Activated CD8-positive, alpha-beta memory T cell treated with anti-CD3 and anti-CD28 coated beads for 1 hour (primary cell): ENCODE data around the gene HPCAL1.
A peak's percentile ranks its signal among the peaks of the same experiment; 100 is the strongest.

Experiments used
- DNase-seq, 2 donors: peaks; one replicate each; pipeline ENCODE4 v3.0.0-alpha.2; 2020; ENCODE audit warnings: low read depth in 1 of 2; ENCODE audit errors: extremely low read depth in 1 of 2

HPCAL1 gene

DNA sequence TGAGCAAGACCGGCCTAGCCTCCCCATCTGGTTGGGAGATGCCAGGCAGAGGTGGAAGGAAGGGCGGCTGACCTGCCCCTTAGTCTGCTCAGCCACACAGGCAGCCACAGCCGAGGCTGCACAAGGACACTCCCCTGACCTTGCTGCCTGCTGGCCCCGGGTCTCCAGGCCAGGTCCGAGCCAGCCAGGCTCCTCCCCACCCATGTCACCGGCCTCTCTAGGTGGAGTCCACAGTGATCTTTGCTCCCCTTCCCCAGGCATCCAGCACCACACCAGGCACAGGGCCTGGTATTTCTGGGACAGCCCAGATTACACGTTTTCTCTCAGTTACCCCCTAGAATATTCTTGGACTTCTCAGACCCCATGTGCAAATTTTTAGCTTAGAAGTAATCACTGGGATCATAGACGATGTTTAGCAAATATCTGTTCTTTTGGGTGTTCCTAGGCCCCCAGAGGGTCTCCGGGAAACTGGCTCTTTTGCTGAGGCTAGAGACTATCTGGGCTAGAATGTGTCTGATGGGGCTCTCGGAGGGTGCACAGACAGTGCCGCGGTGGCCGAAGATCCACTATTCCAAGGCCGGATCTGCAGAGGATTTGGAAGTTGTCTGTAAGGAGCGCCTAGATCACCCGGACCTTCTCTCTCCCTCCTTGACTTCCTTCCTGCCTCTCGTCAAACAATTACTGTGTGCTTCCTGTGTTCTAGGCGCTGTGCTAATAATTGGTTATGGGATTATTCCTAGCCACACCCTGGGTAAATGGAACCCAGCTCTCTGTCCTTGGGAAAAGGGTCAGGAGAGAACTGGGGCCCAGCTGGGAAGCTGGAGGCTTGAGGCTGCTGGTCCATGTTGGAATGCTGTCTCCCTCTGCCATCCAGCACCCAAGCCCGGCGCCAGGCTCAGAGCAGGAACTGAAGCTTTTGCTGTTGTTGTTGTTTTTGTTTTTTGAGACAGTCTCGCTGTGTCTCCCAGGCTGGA, 98.6 kb downstream of the HPCAL1 start:
- no peak for DNase-seq

DNA sequence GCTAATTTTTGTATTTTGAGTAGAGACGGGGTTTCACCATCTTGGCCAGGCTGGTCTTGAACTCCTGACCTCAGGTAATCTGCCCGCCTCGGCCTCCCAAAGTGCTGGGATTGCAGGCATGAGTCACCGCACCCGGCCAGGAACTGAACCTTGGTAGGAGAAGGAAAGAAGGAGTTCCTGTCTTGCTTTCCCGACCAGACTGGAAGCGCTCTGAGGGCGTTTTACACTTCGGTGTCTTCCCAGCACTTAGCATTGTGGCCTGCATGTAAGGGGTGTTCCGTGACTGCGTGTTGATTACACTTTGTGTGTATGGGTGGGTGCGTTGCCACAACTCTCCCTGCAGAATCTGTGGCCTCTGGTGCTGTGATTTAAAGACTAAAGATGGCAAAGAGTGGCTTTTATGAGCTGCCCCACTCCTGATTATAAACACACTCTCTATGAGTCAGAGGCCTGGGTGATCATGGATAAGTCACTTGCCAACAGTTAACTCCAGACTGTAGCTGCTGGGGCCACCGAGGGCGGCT, 99.4 kb downstream of the HPCAL1 start:
- DNase-seq: no peak

DNA sequence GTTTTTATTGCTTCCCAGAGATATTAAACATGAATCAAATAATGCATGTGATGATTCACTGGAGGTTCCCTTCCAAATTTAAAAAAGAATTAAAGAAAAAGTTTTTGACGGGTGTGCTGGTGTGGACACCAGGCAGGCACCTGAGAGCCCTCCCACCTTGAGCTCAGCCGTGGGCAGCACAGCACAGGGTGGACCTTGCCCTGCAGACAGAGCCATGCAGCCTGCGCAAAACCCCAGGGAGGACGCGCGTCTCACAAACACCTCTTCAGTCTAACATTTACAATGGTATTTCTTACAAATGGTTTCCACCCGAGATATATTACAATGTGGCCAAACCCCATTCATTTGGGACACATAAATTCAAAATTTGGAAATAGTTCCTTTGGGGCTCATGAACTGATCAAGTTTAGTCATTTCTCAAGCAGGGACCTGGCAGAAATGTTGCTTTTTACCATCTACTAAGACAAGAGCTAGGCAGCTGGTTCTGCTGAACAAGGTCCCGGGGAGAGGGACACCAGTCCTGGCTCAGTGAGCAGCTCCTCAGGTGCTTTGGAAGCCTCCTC, 100.0 kb downstream of the HPCAL1 start:
- DNase-seq: no peak

DNA sequence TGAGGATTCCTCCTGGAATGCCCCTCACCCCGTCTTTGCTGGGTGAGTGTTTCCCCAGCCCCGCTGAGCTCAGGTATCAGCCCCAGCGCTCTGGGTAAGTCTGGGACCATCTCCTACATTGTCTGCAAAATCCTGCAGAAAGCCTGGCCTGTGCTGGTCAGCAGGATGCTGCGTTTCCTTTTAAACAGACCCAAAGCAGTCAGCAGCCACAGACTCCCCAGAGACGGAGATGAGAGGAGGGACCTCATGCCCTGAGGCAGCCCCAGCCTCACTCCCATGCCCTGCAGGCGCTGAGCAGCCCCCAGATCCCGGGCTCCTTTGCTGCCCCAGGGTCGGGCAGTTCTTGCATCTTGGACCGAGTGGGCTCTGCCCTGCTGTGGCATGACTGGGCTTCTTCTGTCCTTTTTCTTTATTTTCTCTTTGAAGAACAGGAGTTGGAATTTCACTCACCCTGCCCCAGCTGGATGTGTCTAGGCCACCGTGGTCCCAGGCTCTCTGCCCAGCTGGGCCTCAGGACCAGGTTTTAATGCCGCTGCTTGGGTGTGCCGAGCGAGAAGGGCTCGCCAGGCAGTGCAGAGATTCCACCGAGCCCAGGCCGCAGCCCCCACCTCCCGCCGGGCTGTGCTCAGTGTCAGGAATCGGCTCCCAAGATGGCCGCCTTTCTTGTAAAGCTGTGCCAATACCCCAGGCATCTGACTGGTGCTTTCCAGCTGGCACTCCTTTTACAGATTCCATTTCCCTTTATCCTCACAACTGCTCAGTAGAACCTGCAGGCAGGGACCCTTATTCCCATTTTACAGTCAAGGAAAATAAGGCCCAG, 101.8 kb downstream of the HPCAL1 start:
- DNase-seq: no peak

DNA sequence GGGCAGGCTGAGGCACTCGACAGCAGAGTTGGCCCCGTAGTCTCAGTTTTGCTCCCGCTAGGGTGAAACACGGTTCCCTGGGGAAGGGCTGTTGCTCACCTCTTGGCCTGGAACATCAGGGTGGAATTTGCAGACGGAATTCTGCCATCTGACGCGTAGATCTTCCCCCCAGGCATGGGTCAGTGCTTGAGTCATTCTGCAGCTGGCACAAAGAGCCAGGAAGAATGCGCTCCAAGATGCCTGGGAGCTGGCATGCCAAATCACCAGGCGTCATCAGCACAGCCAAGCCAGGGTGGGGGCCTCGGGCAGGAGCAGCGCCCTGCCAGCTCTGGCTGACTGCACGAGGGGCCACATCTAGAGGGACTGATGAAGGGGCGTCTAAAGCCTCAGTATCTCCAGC, 102.7 kb downstream of the HPCAL1 start:
- no peak for DNase-seq

DNA sequence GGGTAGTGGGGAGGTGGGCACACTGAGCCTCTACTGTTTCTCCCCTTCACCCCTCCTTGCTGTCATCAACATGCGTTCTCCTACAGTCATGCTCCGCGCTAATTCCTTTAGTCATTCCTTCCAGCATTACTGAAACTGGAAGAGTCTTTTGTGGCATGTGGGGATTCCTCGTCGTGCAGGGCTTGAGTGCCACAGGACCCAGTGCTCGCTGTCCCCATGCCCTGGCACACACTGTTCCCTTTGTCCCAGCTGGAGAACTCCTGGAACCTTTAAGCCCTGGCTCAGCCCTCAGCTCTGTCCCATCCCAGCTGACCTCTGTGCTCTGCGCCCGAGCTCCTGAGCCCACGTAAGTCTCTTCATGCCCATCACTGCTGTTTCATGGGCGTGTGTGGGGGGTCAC, 103.3 kb downstream of the HPCAL1 start:
- no peak for DNase-seq

DNA sequence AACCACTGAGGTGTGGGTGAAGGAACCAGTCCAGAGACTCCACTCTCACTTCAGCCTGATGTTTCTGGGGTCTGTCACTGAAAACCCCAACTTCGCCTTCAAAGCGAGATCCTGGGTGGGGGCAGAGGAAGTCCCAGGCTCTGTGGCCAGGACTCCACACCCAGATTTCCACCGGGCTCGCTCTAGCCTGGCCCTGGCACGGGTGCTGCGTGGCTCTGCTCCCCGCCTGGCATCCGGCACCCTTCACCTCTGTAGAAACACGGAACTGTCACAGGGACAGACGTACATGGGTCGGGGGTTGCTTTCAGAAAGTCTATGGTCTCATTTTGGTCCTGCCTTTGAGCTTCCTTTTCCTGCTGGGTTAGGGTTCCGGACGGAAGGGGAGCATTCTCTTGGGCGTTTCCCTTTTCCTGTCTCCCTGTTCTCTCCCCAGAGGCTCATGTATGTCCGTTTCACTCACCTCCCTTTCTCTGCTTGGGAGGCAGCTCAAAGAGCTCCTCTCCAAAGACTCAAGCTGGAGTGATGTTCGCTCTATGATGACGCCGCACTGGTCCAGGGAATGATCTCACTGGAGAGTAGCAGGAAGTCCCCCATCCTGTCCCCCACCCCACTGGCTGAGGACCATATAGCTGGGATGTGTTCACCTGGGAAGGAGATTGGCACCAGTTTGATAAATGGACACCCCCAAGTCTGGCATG, 103.9 kb downstream of the HPCAL1 start:
- no peak for DNase-seq

DNA sequence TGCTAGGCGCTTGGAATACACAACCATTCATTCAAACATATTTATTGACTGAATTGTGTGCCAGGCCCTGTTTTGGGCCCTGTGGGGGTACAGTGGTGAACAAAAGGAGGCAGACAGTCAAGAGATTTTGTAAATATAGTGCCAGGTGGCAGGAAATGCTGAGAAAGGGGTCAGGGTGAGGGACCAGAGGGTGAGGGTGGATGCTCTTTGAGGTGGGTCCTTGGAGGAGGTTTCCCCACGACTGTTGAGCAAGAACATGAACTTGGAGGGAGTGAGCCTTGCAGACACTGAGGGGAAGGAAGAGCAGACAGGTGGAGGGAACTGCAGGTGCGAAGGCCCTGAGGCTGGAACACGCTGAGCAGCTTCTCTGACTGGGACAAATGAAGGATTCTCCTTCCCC, 104.7 kb downstream of the HPCAL1 start:
- no peak for DNase-seq

DNA sequence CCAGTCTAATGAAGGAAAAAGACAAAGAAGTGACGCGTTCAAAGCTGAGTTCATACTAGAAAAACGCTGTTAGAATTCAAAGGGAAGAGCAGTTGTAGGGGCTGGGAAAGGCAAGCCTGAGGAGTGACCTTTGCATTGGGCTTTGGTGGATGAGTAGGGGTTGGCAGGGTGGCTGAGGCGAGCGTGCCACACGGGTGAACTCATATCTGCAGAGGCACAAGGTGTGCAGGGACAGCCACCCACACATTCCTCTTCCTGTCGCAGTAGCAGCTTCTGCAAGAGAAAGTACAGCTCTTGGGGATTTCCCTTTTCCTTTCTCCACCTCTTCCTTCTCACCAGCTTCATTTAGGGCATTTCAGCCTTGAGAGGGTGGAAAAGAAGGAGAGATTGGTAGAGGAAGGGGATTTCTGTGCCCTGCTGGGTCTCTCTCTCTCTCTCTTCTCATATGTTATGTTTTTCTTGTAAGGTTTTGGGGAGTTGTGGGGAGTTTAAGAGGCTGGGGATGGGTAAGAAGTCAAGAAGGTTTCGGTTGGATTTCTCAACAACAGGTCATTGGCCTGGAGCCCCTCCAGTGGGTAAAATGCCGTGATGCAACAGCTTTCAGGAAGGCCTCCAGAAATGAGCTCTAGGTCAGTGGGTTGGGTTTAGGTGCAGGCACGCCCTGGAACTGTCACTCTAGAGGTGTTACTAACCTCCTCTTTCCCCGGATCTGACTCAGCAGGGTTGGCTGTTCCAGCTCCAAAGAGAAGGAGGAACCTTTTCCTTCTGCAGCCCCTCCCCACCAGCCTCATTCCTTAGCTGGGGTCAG, 105.3 kb downstream of the HPCAL1 start:
- DNase-seq: peak in 1 of 2 donors; percentile 7

DNA sequence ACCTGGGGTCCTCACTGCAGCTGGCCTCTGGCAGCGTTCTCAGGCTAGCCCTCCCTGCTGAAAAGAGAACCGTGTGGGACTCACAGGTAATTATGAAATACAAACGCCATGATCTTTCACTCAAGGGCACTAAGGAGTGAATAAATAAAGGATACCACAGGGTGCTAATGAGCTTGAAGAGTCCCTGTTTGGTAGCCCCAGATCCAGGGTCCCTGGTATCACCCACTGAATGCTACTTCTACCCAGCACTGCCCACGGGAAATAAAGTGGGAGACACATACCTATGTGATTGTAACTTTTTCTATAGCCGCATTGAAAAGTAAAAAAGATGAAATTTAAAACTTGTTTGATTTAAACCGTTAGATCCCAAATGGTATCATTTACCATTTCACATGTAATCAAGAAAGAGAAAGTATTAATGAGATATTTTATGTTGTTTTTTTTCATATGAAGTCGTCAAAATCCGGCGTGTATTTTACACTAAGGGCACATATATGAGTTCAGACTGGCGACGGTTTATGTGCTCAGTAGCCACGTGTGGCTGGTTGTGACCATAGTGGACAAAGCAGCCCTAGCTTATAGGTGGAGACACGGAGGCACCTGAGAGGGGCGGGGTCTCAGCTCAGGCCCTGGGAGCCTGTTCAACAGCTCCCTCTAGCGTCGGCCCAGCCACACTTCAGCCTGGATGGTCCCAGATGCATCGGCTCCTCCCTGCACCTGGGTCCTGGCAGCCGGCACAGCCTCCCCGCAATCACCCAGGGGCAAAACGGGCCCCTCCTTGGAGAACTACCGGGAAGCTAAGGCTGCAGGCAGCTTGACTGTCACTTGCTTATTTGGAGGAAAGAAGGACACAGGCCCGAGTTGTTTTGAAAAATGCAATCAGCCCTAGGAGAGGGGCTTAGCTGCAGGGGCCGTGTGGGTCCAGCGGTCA, 106.2 kb downstream of the HPCAL1 start:
- DNase-seq: peak; percentile 58 to 66

DNA sequence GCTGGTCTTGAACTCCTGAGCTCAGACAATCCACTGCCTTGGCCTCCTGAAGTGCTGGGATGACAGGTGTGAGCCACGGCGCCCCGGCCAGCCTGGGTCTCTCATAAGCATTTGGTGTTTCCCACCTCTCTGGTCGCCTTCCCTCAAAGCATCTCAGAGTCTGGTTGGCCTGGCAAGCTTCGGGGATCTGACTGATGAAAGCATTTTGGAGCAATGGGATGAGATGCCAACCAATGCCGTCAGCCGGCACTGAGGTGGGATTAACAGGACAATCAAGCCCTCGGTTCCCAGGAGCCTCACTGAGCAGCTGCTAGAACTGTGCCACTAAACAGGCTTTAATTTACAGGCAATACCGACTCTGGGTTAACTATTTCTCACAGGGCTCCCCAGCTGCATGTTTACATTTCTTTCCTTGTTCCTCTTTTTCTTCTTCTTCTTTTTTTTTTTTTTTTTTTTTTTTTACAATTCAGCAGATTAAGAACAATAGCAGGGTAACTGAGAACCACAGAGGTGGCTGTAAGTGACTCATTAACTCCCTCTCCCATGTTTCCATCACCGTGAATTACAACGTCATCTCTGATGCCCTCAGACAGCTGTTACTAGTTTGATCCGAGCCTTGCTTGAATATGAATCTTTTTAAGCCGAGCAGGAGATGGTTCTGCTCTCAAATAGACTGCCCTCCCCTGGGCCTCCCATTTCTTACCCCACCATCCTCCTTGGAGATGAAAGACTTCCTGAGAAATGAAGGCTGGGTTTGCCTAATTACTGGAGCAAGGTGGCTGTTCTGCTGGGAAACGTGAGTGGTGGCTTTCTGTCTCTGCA, 107.5 kb downstream of the HPCAL1 start:
- DNase-seq: no peak

DNA sequence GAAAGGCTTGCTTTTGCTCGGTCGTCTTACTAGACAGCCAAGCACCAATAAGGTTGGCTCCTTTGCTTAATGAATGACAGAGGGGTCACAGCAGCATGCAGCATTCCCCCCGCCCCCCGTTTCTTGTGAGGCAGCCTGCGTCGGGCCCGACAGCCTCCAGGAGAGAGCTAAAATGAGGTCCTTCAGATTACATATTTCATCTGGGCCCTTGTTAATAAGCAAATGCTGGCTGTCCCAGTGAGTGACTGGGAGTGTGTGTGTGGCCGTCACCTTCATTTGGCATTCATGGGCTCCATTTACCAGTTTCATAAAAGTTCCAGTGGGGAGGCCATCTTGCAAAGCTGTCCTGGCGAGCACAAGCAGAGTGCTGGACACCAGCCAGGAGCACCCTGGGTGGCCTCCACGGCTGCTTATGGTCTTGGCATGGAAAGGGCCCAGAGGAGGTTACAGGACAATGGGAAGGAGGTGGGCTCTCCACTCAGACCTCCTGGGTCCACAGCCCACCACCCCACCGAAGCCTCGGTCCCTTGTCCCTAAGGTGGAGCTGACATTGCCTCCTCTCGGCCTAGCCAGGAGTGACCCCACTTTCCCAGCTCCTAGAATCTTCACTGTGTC, 108.2 kb downstream of the HPCAL1 start:
- no peak for DNase-seq

DNA sequence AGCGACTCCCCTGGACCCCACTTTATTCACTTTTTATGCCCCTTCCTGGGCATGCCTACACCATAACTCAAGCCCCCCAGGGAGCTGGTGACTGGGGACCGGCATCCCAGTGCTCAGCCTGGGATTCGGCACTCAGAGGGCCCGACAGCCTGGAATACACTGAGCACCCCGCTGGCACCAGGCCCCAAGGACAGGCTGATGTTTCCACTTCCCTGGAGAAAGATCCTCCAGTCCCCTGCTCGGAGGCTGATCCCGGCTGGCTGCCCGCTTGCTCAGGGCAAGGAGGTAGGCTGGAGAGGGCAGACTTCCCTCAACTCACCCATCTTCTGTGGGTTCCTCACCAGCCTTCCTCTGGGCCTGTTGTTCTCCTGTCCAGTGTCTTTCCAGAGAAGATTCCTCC, 108.9 kb downstream of the HPCAL1 start:
- no peak for DNase-seq

DNA sequence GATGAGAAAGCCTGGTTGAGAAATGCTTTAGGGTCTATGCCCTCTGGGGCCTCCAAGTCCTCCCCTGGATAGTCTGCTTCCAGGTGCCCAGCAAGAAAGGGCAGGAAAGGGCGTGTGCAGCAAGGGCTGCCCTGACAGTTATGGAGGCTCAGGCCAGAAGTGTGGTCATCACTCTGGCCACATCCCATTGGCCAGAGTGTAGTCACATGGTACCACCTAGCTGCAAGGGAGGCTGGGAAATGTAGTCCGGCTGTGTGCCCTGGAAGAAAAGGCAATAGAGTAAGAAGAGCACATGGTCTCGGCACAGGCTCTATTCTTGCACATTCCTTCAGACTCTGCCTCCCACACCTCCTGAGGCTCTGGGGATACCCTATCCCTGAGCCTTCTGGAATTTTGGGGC, 109.7 kb downstream of the HPCAL1 start:
- no peak for DNase-seq

DNA sequence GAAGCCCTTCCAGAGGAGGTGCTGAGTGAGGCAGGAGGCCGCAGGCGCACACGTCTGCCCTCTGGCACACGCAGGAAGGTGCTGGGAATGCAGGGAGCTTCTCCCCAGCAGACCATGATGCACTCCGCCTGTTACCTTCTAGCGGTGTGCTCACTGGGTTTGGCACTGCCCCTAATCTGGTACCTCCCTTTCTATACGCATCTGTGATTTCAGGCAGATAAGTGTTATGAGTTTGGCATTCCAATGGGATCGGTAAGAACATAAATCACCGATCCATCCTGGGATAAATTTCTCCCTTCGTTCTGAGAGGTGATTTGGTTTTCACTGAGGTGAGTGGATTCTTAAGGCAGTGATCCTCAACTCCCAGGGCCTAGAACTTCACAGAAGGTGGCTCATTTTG, 110.8 kb downstream of the HPCAL1 start:
- DNase-seq: no peak

DNA sequence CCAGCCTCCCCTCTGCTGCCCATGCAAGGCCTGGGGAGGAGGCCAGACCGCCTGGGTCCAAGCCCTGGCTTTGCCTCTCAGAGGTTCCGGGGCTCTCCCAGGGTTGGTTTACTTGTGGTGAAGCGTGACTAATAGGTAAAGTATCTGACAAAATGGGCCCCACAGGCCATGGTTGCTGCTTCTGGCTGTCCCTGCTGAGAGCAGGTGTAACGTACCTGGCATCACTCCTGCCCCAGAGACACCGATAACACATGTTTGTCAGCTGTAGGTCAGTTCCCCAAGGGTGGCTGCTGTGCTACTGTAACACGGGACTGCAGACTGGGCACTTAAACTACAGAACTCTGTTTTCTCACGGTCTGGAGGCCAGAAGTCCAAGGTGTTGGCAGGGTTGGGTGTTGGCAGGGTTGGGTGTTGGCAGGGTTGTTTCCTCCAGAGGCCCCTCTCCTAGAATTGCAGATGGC, 111.3 kb downstream of the HPCAL1 start:
- no peak for DNase-seq

DNA sequence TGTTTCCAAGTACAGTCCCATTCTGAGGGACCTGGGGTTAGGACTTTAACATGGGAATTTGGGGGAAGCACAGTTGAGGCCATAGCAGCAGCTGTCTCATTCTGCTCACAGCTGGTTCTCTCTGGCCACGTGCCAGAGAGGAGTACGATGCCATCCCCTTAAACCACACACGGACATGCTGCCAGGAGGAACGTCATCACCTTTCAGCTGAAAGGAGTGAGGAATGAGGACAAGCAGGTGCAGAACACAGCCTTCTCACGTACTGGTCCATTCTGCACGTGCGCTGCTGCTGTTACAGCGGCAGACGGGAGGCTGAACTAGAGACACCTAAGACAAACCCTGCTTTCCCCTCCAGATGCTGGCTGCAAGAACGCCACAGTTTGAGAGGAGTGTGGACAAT, 111.9 kb downstream of the HPCAL1 start:
- DNase-seq: no peak
